GM12801 (cell line): ENCODE results near the gene MYADML2.

Experiments used
- TF ChIP-seq, protein P1 (sequence below): IDR thresholded peaks from one replicate; pipeline ENCODE4 v1.5.1; 2011; ENCODE audit warnings: control low read depth; ENCODE audit not compliant: insufficient read length; ENCODE audit errors: extremely low read depth

The MYADML2 gene

DNA sequence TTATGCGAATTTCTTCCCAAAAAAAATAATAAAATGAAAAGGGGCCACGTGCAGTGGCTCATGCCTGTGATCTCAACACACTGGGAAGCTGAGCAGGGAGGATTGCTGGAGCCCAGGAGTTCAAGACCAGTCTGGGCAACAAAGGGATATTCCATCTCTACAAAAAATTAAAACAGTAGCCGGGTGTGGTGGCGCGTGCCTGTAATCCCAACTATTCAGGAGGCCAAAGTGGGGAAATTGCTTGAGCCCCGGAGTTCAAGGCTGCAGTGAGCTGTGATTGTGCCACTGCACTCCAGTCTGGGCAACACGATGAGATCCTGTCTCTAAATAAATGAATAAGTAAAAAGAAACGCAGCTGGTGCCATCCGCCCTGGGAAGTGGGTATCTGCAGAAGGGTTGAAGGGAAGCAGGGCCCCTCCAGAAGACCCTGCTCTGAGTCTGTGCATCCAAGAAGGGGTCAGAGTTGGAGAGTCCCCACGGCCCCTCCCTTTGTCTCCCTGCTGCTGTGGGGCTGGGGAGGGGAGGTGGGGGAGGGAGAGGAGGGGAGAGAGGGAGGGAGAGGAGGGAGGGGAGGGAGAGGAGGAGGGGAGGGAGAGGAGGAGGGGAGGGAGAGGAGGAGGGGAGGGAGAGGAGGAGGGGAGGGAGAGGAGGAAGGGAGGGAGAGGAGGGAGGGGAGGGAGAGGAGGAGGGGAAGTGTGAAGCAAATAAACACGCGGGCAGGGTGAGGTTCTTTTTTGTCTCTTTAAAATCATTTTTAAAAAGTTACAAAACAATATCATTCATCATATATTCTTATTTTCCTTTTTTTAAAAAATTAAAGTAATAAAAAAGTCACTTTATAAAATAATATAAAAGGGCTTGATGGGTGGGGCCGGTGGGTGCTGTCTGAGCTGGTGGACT lies 5.0 kb upstream of the MYADML2 start:
- TF ChIP-seq, protein P1, sequence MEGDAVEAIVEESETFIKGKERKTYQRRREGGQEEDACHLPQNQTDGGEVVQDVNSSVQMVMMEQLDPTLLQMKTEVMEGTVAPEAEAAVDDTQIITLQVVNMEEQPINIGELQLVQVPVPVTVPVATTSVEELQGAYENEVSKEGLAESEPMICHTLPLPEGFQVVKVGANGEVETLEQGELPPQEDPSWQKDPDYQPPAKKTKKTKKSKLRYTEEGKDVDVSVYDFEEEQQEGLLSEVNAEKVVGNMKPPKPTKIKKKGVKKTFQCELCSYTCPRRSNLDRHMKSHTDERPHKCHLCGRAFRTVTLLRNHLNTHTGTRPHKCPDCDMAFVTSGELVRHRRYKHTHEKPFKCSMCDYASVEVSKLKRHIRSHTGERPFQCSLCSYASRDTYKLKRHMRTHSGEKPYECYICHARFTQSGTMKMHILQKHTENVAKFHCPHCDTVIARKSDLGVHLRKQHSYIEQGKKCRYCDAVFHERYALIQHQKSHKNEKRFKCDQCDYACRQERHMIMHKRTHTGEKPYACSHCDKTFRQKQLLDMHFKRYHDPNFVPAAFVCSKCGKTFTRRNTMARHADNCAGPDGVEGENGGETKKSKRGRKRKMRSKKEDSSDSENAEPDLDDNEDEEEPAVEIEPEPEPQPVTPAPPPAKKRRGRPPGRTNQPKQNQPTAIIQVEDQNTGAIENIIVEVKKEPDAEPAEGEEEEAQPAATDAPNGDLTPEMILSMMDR = no peak

DNA sequence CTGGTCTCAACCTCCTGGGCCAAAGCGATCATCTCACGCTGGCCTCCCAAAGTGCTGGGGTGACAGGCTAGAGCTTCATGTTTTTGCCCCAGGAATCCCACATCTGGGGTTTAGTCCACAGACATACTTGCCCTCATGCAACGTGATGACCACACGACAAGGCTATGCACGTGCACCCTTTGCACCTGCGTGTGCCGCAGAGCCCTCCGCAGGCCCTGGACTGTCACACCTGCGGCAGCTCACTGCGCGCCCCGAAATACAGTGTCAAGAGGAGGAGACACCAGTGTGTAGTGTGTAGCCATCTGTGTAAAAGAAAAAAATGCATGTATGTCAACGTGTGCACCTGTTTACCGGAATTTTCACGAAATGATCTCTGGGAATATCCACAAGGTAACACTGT lies 3.5 kb upstream of the MYADML2 start:
- TF ChIP-seq, protein P1 = no peak

DNA sequence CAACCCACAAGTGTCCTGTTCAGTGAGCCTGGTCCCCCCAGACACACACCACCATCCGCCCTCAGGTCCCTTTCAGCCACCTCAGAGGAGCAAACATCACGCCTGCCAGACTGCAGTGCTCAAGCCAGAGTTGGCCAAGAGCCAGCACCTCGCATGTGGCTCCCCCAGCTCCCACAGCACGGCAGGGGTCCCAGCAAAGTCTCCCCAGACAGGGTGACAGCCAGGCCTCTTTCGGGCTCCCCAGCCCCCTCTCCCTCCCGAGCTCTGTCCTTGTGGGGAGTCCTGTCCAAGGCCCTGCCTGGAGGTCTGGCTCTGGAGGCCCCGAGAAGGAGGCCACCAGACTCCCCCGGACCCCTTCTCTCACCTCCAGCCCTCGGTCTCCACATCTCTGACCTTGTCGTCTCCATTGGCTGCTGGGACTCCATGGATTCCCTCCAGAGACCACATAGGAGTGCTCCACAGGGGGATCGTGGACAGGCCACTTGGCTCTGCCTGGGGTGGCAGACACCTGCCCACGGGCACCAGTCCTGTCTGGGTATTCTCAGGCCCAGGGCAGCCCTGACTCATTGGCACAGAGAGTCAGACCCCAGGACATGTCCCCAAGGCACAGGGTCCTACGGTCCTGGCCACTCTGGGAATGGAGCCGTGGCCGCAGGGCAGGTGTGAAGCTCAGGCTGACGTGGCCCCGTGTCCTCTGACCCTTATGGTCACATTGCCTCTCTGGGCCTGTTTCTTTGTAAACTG lies 1.8 kb upstream of the MYADML2 start:
- TF ChIP-seq, protein P1 = no peak

DNA sequence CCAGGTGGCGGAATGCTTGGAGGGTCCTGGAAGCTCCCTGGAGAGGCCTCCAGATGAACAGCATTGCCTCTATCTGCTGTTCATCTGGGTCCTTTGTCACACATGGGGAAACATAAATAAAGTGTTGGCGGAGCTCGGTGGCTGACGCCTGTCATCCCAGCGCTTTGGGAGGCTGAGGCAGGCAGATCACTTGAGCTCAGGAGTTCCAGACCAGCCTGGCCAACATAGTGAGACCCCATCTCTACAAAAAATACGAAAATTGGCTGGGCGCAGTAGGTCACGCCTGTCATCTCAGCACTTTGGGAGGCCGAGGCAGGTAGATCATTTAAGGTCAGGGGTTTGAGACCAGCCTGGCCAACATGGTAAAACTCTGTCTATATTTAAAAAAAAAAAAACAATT lies 2.2 kb downstream of the MYADML2 start:
- TF ChIP-seq, protein P1 = no peak

DNA sequence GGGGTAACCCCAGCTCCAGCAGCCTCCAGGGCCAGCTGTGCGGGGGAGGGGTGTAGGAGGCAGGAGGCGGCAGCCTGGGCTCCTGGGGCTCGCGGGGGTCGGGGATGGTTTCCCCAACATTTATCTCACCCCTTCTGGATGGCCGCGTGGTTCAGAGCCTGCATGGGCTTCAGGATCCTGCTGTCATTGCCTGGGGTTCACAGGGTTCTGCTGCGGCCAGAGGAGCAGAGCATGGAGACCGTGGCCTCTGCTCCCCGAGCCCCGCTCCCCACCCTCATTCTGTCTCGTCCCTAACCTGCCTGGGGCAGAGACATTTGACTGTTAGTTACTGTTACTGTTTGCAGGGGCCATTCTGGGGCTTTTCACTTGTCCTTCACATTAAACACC lies 4.9 kb downstream of the MYADML2 start:
- TF ChIP-seq, protein P1 = no peak

DNA sequence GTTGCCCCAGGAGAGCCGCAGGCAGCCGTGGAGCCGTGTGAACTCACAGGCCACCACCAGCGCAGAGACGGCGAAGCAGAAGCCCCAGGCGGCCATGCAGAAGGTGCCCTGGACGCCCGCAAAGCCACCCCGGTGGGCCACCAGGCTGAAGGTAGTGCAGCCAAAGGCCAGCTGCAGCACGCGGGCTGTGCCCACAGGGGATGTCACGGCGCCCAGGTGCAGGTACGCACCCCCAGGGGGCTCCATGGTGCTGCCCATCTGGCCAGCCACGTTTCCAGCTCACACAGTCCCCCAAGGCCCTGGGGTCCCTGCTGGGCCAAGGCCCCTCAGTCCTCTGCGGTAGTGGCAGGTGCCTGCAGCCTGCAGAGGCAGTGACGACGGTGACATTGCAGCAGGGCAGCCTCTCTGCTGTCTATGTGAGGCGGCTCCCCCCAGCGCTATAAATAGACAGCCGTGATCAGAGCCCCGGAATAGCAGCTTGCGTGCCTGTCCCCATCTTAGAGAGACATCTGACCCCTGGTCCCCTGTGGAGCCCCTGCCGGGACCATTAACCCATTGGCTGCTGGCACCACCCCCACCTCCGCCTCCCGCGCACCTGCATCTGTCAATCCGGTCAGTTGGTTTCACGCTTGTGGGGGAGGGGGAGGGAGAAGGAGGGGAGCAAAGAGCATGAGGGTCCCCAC lies 5.4 kb downstream of the MYADML2 start:
- TF ChIP-seq, protein P1 = no peak
